Measurements from ENCODE around the gene DGCR2. TPM values are rescaled to one million over a fixed set of nuclear protein-coding genes. Genes with fewer than 3 reads are reported as not detected.

DGCR2 gene
- total and polyA plus RNA-seq, 2 of the 8 experiments (the other 6 are each of a cell fraction or from before 2014, with no cell fraction given) = 42.3 to 62.2 TPM

DNA sequence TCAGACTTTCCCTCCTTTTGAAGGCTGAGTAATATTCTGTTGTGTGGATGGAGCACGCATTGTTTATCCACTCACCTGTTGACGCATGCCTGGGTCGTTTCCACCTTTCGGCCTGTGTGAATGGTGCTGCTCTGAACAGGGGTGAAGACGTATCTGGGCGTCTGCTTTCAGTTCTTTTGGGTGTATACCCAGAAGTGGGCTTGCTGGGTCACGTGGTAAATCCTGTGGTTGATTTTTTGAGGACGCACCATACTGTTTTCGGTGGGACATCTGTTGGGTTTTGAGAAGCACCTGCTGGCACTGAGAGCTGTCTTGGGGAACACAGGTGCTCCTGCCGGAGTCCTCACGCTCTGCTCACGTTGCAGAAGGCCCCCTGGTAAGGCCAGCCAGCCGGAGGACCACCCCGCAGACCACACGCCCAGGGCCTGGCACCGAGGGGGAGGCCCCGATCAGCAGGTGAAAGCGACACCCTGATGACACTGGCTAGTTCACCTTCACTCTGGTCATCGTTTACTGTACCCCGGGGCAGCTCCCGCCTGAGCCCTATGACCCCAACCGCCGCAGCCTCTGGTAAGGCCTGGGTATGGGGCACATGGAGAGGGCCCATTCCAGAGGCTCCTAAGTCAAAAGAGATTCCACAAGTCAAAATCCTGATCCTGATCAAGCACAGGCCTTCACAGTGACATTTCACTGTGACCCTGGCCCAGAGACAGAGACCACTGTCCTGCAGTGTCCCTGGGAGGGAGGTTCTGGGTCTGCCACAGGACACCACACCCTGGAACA is 131.7 kb downstream of the DGCR2 start (continued):
- no peak for TF ChIP-seq SP2 (IDR thresholded peaks at IDR 0.05; ENCODE audit: low read length)
- no peak for TF ChIP-seq EZH2 (IDR thresholded peaks at IDR 0.05; ENCODE audit: low read depth, low read length, severe bottlenecking)
- TF ChIP-seq CHD1 (IDR thresholded peaks at IDR 0.05; ENCODE audit: low read depth, low read length) = no peak
- no peak for TF ChIP-seq BACH1 (IDR thresholded peaks at IDR 0.05; ENCODE audit: low read length)

All from H1 (cell line).